Tibial artery (tissue), 4 donors: ENCODE results near the gene KIF1A.

ENCODE experiments used
- DNase-seq, 2 donors: peaks; one replicate each; pipeline ENCODE4 v3.0.0-alpha.2; 2019
- H3K27ac ChIP-seq, 2 donors: fragments of 200-600 bp; sonication (generic) in 1 of 2; 1 replicate in 1 of 2; 2 replicates in 1 of 2; pipeline ENCODE4 v1.5.1; 2018 to 2019; ENCODE audit warnings: mild to moderate bottlenecking in 1 of 2
- H3K27me3 ChIP-seq, 2 donors: fragments of 200-600 bp; sonication (generic) in 1 of 2; one replicate each; pipeline versions ENCODE4 v1.5.1 to v1.6.0; 2016 to 2019
- H3K36me3 ChIP-seq, 3 donors: fragments of 200-600 bp; sonication (generic) in 2 of 3; one replicate each; pipeline ENCODE4 v1.5.1; 2016 to 2019; ENCODE audit warnings: mild to moderate bottlenecking in 2 of 3
- H3K4me1 ChIP-seq, 4 donors: fragments of 200-600 bp; sonication (generic) in 2 of 4; 1 replicate in 3 of 4; 2 replicates in 1 of 4; pipeline ENCODE4 v1.5.1; 2016 to 2019
- H3K4me3 ChIP-seq, 2 donors: fragments of 200-600 bp; sonication (generic) in 1 of 2; 1 replicate in 1 of 2; 2 replicates in 1 of 2; pipeline ENCODE4 v1.5.1; 2018 to 2019; ENCODE audit warnings: mild to moderate bottlenecking in 2 of 2
- H3K9me3 ChIP-seq, 3 donors: fragments of 200-600 bp; sonication (generic) in 1 of 3; one replicate each; pipeline ENCODE4 v1.5.1; 2016 to 2019
- CTCF ChIP-seq, 2 experiments: fragments of 200-600 bp in 1 of 2; fragments of 450-650 bp in 1 of 2; IDR thresholded peaks; one replicate each; pipeline ENCODE4 v1.5.1; 2017 to 2019; ENCODE audit warnings: antibody characterized with exemption in 2 of 2, mild to moderate bottlenecking in 1 of 2, moderate library complexity in 1 of 2
- intact Hi-C: fragments of 100-400 bp; cut with DNase I; formaldehyde crosslinking; loops from one replicate; pipeline ENCODE4 v1.15.0; 2023; ENCODE audit warnings: low total_unique reads

The KIF1A gene

DNA sequence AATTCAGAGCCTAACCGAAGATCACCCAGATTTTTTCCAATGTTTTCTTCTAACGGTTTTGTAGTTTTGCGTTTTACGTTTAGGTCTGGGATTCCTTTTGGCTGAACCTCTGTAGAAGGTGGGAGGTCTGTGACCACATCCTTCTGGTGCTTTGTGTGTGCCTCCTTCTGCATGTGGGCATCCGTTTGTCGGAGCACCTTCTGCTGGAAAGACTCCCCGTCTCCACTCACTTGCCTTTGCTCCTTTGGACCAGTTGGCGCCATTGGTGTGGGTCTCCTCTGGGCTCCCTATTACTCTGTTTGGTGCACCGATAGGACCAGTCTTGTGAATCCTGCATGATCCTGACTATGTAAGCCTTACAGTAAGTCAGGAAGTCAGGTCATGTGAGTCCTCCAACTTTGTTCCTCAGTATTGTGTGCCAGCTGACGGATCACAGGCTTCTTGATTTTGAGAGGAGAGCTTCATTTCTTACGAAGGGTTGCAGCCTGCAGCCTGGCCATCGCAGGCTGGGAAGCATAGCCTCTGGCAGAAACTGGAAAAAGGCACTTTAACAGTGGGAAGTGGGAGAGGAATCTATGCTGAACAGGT is 114.7 kb downstream of the KIF1A start:
- no peaks in the 10 kb centered on the region for H3K36me3 ChIP-seq
- no peaks in the 10 kb centered on the region for H3K4me1 ChIP-seq
- intact Hi-C loops: loop anchor here (10.0 kb wide), 1 partner anchor 180 kb away; no protein-coding TSS in a partner anchor
- H3K27me3 ChIP-seq: peaks cover 0 to 56% of the 10 kb centered on the region in 2 donors
- DNase-seq: no peak
- TF ChIP-seq CTCF (IDR thresholded peaks at IDR 0.05): no peak
- H3K27ac ChIP-seq: no peak overlapping the region
- no peaks in the 10 kb centered on the region for H3K9me3 ChIP-seq
- H3K4me3 ChIP-seq: no peak overlapping the region

DNA sequence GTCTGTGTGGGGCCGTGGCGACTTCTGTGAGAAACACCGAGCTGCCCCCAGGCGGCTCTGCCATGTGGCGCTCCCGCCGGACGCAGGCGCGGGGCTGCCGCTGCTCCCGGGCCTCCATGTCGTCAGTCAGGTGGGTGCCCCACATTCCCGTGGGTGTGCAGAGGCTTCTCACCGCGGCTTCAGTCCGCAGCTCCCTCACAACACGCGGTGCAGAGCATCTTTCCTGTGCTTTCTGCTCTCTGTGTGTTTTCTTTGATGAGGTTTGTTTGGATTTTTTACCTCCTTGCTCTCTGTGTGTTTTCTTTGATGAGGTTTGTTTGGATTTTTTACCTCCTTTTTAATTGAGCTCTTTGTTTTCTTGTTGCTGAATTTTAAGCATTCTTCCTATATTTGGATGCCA is 115.4 kb downstream of the KIF1A start:
- H3K27ac ChIP-seq: no peak overlapping the region
- no peak for TF ChIP-seq CTCF (IDR thresholded peaks at IDR 0.05)
- DNase-seq: no peak
- no peak overlapping the region for H3K4me3 ChIP-seq
- no peaks in the 10 kb centered on the region for H3K4me1 ChIP-seq
- H3K27me3 ChIP-seq: peaks cover 0 to 54% of the 10 kb centered on the region in 2 donors
- no peaks in the 10 kb centered on the region for H3K36me3 ChIP-seq
- intact Hi-C loops: loop anchor here (10.0 kb wide), 1 partner anchor 180 kb away; no protein-coding TSS in a partner anchor
- no peaks in the 10 kb centered on the region for H3K9me3 ChIP-seq

DNA sequence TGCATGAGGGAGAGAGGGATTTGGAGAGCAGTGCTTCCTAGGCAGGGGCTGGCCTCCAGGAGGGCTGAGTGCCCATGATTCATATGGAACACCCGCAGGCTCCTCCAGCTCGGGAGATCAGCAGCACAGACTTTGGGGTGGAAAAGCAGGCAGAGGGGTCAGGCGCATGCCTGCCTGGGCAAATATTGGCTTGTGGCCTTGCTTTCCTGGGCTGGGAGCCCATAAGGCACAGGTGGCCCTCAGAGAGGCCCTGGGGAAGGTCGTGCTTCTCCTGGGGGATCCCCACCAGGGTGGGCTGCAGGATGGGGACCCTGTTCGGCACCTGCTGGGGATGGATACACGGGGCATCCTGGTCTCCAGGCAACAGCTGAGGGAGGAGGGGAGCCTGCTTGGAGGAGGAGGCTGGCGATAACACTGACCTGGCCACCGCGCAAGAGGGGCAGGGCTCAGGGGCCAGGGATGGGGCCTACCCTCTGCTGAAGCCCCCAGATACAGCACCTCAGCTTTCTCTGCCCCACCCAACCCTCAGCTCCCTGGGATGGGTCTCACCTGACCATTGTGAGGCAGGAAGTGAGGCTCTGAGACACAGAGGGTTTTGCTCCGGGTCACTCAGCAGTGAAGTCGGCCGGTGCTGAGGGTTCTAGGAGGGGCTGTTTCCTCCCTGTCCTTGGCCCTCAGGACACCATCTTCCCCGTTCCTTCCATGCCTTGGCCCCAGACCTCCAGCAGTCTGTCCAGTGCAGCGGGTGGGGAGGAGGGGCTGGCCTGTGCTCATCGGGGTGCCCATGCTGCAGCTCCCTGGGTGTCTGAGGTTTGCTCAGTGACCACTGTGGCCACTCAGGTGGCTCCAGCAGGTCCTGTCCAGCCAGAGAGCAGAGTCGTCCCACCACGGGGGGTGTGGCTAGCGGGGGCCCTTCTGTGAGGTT is 116.3 kb downstream of the KIF1A start:
- intact Hi-C loops: loop anchor here (10.0 kb wide), 1 partner anchor 179 kb away; no protein-coding TSS in a partner anchor
- no peak for TF ChIP-seq CTCF (IDR thresholded peaks at IDR 0.05)
- no peak overlapping the region for H3K4me3 ChIP-seq
- no peaks in the 10 kb centered on the region for H3K36me3 ChIP-seq
- no peaks in the 10 kb centered on the region for H3K4me1 ChIP-seq
- no peak for DNase-seq
- no peak overlapping the region for H3K27ac ChIP-seq
- H3K27me3 ChIP-seq: peaks cover 0 to 52% of the 10 kb centered on the region in 2 donors
- no peaks in the 10 kb centered on the region for H3K9me3 ChIP-seq

- DNase-seq: no peak
- Histone ChIP-seq H3K4me1 (no peaks in the 10 kb centered on the region), H3K36me3 (no peaks in the 10 kb centered on the region), H3K9me3 (no peaks in the 10 kb centered on the region), H3K27me3 (peaks cover 0 to 48% of the 10 kb centered on the region in 2 donors), H3K27ac (no peak overlapping the region), H3K4me3 (no peak overlapping the region)
- TF ChIP-seq CTCF (IDR thresholded peaks at IDR 0.05): no peak
- intact Hi-C loops: loop anchor here (10.0 kb wide), 1 partner anchor 178 kb away; no protein-coding TSS in a partner anchor
Observed at GRCh38 chr2:240702640-240703011, 117.4 kb downstream of the KIF1A start.

DNA sequence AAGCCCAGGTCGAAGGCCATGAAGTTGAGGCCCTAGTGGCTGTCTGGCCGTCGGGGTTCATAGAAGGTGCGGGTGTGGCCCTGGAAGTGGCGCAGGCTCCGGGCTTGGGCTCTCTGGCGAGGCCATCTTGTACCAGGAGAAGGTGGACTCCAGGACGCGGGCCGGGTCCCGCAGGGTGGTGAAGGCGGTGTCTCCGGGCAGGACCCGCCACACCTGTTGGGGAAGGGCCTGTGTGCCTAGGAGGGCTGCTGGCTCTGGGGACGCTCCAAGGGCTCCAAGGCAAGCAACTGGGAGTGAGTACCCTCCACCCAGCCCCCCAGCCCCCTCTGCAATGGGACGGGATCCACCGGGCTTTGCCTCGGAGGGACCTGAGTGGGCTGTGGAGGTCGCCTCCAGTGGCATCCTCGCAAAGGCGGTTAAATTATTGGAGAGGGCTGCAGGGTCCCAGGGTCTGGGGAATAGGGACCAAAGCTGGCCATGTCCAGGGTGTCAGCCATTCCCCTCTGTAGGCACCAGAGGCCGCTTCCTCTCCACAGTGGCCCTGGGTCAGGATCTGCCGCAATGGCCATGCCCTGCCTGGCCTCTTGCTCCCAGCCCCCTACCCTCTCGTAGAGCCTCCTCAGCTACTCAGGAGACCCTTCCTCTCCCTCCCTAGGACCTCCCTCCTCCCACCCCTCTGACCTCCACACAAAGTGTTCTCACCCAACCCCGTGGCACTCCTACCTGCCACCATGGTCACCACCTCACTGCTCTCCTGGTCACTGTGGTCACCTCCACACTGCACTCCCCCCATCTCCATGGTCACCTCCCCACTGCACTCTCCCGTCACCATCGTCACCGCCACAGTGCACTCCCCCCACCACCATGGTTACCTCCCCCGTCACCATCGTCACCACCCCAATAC is 118.0 kb downstream of the KIF1A start:
- intact Hi-C loops: loop anchor here (10.0 kb wide), 1 partner anchor 177 kb away; no protein-coding TSS in a partner anchor
- peak in 1 of 2 donors; percentile 17 for DNase-seq
- Histone ChIP-seq H3K4me1 (no peaks in the 10 kb centered on the region), H3K9me3 (no peaks in the 10 kb centered on the region), H3K27ac (no peak overlapping the region), H3K27me3 (peaks cover 0 to 45% of the 10 kb centered on the region in 2 donors), H3K4me3 (no peak overlapping the region), H3K36me3 (no peaks in the 10 kb centered on the region)
- TF ChIP-seq CTCF (IDR thresholded peaks at IDR 0.05): no peak
